ENCODE data around the gene CCDC97.

- no peak for TF ChIP-seq EP300 (IDR thresholded peaks at IDR 0.05)
- peak in 3 of 5 experiments; percentile 24 to 50 (median 35) for TF ChIP-seq CTCF (IDR thresholded peaks at IDR 0.05)
- no peak for TF ChIP-seq POLR2A (IDR thresholded peaks at IDR 0.05)
Measured at GRCh38 chr19:41354343-41354953, 44.5 kb downstream of the CCDC97 start.

Measured in tibial nerve (tissue), 4 donors.